8988T (cell line): Measurements from ENCODE around the gene CALML3.

Experiments
- DNase-seq: peaks from one replicate; pipeline ENCODE4 v3.0.0; 2011

CALML3 gene

DNA sequence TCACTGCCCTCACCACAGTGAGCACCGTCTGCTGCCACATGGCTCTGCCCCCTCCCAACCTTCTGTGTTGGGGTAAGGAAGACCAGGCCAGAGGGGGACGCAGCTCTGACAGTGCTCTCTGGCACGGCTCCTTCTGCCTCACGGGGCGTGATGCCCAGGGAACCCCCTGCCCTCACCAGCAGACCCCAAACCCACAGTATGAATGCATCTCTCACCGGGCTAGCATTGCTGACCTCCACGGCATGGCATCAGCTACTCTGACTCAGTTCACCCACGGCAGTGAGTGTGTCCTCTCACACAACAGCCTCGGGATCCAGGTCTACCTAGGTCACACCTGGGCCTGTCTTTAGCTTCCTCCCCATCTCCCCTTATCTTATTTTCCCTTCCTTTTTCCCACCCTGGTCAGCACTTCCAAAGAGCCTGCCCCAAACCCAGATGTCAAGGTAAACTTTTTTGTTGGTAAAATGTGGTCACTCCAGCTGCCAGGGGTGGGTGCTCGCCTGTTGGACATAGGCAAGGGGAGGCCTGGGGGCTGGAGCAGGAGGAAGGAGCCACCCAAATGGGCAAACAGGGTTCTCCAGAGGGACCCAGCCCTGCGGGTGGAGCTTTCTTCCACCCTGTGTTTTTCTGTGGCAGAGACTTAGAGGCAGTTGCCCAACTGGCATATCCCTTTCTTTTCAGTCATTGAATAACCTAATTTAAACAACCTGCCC lies 4.4 kb downstream of the CALML3 start:
- DNase-seq, result no peak

- DNase-seq, result no peak
Observed at GRCh38 chr10:5529702-5530411, 5.1 kb downstream of the CALML3 start.

GRCh38 chr10:5530412-5530806 lies 5.6 kb downstream of the CALML3 start:
- no peak for DNase-seq

DNA sequence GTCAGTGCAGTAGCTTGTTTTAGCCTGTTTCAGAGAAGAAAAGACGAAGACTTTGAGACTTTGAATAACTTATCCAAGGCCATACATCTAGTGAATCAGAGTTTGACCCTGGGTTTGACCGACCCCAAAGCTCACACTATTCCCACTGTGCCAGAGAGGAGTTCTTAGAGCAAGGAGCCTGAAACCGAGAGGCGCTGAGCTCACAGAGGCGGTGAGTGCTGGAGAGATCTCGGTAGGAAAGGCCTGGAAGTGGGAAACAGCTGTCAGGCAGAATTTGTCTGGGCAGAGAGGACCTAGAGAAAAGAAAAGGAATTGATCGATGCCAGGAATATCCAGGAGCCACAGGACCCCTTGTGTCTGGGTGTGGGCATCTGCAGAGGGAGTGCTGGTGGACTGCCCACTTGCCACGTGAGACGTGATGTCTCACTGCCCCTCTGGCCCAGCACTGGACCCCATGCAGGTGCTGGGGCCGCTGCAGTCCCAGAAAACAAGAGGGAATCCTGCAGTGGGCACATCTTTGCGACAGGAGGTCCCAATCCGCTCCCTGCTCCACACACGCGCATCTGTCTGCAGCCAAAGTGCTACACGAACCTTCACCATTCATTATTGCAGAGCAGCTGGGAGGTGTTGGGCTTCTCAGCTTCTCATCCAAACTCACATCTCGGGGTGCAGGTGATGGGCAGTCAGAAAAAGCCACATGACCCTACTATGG lies 6.2 kb downstream of the CALML3 start:
- no peak for DNase-seq

GRCh38 chr10:5531558-5532306 lies 7.0 kb downstream of the CALML3 start:
- no peak for DNase-seq

DNA sequence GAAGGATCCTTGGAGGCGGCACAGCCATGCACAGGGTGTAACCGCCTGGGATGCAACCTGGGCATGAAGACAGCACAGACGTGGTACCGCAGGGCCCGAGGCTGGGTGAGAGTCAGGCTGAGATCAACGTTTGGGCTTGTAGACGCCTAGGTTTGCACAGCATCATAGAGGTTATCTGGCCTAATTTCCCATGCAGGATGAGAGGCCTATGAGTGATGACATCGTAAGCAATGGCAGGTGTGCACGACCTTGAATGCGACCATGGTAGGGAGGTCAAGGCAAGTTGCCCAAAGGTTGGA lies 7.5 kb downstream of the CALML3 start:
- no peak for DNase-seq

DNA sequence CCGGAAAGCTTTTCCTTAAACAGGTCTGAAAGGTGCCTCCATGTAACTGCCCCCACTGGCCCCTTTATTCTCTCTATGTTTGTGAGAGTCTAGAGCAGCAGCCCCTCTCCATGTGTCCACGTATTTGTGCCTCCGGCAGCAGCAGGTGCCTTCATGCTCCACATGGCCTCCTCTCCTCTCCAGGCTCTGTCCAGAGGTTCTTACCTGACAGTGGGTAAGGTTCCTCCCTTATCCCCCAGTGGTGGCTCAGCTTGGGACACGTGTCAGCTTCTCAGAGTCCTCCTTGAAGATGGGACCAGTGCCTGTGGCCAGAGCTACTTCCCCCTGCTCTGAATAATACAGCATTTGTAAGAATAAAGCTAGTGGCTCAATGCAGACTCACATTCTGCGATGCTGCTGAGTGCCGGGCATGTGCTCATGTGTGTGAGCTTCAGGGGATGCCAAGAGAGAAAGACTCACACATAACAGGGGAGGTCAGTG lies 7.9 kb downstream of the CALML3 start:
- DNase-seq, result no peak

- no peak for DNase-seq
Observed at GRCh38 chr10:5533098-5533731, 8.5 kb downstream of the CALML3 start.

GRCh38 chr10:5534051-5534821 lies 9.5 kb downstream of the CALML3 start:
- DNase-seq, result no peak

- DNase-seq, result no peak
Observed at GRCh38 chr10:5534880-5535856, 10.4 kb downstream of the CALML3 start.

DNA sequence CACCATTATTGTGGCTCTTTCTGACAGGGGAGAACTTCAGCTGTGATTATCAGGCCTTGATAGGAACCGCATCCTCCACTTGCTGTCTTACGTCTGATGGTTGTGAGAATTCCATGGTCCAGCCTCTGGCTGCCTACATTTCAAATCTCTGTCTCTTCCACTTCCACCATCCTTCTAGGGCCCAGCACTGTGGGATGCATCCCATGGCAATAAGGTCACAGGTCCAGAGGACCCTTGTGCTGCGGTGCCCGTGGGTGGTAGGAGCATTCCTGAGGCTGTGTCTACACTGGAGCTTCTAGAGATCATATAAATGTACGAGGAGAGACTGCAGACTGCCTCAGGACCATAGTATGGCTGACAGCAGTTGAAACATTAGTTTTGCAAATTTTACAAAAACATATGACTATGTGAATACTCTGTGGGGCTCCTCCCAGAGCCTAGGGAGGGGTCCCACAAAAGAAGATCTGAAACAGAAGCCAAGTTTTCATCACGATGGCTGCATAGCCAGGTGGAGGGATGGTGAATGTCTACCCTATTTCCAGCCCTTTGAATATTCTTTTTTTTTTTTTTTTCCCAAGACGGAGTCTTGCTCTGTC lies 11.8 kb downstream of the CALML3 start:
- DNase-seq, result no peak

GRCh38 chr10:5537684-5538083 lies 12.9 kb downstream of the CALML3 start:
- no peak for DNase-seq

GRCh38 chr10:5538446-5538845 lies 13.7 kb downstream of the CALML3 start:
- DNase-seq, result no peak

DNA sequence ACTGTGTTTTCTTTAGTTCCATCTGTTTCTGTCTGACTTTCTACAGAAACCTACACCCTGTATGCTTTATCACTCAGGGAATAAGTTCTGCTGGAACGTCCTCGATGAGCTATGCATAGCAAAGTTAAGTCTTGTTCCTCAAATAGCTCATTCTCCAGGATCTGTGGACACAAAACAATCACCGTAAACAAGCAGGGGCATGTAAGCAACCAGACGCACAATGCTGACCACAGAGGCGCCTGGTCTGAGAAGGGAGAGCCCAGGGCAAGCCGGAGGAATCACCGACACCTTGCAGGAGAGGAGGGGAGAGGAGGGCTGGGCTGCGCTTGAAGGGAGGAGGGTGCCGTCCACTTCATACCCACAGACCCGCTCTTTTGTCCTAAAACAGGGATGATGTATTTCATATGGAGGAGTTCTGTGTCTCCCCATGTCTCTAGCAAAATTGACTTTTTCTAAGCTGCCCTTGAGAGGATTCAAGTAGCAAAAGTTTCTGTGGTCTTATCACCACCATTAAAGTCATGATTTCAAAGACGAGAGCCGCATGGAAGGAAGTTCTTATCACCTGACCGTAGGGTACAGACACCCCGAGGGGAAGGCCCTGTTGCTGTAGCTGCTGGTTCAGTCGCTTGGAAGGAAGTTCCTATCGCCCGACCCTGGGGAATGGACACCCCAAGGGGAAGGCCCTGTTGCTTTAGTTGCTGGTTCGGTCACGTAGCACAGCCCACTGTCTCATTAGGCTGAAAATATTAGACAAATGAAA lies 14.3 kb downstream of the CALML3 start:
- DNase-seq, result no peak

GRCh38 chr10:5540080-5540479 lies 15.3 kb downstream of the CALML3 start:
- no peak for DNase-seq

- DNase-seq, result no peak
Observed at GRCh38 chr10:5540891-5541290, 16.1 kb downstream of the CALML3 start.

DNA sequence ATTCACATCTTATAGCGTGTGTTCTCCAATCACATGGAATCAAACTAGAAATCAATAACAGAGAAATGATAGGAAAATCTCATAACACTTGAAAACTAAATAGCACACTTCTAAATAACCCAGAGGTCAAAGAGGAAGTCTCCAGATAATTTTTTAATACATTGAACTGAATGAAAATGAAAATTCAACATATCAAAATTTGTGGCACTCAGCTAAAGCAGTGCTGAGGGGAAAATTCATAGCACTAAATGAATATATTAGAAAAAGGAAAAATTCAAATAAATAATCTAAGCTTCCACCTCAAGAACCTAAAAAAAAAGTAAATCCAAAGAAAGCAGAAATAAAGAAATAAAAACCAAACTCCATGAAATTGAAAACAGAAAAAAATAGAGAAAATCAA lies 17.3 kb downstream of the CALML3 start:
- DNase-seq, result no peak

DNA sequence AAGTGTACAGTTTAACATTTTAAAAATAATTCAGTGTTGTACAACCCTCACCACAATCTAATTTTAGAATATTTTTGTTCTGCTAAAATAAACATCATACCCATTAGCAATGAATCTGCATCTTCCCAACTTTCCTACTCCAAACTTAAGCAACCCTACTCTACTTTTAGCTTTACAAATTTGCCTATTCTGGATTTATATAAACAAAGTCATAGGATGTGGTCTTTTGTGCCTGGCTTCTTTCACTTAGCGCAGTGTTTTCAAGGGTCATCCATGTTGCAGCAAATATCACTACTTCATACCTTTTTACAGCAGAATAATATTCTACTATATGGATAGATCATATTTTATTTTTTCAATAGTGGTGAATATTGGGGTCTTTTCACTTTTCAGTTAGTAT lies 18.9 kb downstream of the CALML3 start:
- DNase-seq, result no peak

DNA sequence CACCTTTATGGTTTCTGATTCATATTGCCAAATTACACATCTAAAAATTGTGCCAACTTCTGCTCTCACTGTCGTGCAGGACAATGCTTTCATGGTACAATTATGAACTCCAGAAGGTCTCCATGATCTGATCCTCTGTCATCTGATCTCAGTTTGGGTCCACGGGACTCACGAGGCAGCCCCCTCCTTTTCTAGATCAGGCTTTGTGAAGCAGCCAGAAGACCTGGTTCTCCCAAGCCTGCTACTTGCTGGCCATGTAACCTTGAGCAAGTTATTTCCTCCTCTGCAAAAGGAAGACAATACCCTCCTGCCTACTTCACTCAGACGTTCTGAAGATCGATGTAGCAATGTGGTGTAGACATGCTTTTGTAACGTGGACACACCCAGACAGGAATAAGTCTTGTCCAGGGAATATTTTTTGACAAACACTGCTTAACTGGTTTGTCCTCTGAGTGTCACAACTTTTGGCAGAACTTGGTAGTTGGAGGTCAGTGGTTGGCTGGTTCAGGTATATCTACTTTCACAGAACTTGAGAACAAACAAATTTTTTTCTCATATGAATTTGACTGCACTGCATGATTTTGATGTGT lies 19.6 kb downstream of the CALML3 start:
- no peak for DNase-seq
